Glomerular visceral epithelial cell (primary cell): ENCODE data around the gene CAPZB.

Experiments used
- DNase-seq: peaks from one replicate; pipeline ENCODE4 v3.0.0-alpha.2; 2016; ENCODE audit errors: extremely low spot score

Gene CAPZB

DNA sequence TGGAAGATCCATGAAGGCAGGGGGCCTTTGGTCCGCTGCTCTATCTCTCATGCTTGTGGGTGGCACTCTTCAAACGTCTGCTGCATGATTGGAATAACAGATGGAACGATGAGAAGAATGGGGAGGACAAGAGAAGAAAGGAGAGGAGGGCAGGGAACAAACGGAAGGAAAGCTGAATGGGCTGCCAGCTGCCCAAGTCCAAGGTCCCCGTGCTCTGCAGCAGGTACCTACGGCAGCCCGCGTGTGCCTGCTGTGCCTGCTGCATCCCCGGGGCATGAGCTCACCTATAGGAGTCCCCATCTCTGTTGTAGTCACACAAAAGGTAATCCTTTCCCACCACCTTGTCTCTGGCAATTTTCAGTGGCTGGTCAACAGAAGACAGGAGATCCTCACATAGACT is 100.1 kb downstream of the CAPZB start:
- DNase-seq = no peak

DNA sequence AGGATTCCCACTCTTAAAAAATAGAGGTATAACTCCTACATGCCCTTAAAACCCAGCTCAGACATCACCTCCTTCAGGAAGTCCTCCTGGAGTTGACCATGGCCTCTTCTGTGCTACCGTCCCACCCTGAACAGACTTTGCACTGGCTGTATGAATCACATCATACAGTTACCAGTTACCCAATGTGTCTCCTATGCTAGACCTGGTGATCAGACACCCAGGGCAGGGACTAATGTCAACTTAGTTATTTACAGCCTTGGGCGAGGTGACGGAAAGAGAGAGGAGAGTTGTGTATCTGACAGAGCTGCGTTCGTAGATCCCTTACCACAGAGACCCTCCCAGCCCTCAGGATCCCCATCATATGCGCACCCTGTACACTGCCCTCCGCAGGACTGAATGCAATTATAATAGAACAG is 100.6 kb downstream of the CAPZB start:
- DNase-seq = no peak

DNA sequence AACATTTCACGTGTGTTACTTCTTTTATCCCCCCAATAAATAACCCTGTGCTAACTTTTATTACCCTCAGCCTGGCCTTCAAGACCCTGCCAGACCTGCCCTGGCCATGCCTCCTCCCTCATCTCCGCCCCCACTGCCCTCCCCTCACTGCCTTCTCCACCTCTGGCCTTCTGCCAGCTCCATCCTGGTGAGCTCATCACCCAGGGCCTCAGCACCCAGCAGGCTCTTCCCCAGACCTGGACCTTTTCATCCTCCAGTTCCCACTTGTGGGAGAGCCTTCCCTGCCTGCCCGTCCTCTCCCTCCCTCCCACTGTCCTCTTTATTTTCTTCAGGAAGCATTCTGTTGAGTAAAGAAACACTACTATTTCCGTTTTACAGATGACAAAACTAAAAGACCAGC is 101.2 kb downstream of the CAPZB start:
- peak; percentile 62 for DNase-seq

DNA sequence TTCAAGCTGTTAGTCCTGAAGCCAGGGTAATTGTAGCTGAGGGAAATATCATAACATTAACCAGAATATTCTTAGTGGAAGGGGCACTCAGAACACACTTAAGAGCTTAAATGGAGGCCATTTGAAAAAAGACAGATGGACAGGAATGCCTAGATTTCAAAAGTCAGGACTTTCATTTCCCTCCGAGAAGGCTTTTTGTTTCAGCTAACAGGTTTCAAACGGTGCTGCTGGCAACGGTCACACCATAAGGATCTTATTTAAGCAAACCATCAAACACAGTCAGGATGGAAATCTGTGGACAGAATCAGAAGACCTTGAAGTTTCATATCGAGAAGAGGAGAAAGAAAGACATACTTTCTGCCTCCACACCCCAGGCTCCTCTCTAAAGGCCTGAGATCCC is 103.1 kb downstream of the CAPZB start:
- no peak for DNase-seq

DNA sequence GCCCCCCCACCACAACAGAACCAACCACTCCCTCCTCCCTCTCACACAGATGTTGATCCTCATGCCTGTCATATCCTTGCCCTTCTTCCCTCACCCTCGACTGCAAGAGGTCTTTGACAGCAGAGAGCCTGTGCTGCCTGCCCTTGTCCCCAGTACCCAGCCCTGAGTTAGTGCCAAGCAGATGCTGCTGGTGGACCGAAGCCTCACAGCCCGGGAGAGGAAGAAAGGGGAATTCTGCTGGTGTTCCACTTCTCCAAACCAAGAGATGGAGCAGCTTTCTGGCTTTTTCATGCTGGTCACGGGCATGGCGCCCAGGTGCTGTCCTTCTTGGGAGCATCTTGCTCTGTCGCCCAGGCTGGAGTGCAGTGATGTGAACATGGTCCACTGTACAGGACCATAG is 104.1 kb downstream of the CAPZB start:
- no peak for DNase-seq

DNA sequence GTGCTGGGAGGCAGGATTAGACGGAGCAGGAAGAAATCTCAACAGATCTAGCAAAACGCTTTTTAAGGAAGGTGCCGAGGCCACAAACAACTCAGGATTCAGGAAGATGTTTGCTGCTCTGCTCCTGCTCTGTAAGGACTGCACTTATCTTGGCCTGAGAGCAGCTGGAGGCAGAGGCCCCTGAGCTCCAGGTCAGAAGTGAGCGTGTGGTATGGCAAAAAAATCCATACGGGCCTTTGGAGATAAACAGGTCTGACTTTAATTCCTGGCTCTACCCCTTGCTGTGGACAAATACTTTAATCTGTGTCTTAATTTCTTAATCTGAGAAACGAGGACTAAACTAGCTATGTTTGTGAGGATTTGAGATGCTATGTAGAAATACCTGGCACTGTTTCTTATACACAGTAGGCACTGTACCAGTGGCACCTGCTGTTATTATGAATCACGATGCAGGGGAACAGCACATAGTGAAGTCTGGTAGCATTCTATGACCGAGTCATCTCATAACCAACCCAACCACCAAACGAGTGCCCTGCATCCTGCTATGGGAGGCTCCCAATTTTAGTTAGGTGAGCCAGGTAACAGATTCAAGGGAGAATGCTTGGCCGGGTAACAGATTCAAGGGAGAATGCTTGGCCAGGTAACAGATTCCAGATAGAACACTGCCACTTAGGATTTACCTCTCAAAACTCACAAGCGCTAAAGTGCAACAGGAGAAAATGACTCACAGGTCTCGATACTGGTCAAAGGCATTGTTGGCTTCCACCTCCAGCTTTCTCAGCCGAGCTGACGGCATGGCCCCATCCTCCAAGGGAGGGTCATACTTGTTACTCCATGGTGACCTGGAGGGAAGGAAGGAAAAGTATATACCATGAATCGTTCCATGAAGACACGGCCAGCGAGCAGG is 107.3 kb downstream of the CAPZB start:
- DNase-seq = no peak

DNA sequence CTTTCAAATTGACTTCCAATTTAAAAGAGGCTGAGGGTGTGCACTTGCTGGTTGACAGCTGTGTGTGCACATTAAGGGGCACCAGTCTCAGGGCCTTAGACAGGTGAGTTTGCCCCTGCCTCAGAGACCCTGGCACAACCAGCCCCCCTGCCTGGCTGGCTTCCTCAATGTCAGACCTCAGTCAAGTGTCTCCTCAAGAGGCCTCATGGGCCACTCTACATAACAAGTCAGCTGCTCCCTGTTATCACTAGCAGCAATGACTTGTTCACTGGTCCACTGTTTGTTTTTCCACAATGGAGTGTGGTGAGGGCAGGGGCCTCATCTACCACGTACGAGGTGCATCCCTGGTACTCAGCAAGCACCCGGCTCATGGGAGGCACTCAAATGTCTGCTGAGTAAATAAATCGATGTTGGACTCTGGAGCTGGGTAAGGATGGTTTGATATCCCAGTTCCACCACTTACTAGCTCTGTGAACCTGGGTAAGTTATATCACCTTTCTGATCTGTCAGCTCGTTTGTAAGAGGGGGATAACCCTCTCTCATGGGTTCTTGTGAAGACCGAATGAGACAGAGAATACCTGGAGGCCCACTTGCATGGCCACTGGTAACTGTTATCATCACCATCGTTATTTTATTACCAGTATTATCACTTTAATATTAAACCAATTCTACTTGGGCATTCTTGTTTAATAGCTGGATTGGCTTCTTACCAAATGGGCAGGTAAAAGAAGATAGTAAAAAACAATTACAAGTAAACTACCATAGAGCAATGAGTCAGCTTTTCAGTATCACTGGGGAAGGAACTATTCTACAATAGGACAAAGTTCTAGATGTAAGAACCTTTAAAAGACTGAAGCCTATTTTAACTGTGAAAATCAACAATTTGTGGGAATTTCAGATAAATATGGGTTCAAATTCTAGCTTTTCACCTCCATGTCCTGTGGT is 108.6 kb downstream of the CAPZB start:
- DNase-seq = no peak

DNA sequence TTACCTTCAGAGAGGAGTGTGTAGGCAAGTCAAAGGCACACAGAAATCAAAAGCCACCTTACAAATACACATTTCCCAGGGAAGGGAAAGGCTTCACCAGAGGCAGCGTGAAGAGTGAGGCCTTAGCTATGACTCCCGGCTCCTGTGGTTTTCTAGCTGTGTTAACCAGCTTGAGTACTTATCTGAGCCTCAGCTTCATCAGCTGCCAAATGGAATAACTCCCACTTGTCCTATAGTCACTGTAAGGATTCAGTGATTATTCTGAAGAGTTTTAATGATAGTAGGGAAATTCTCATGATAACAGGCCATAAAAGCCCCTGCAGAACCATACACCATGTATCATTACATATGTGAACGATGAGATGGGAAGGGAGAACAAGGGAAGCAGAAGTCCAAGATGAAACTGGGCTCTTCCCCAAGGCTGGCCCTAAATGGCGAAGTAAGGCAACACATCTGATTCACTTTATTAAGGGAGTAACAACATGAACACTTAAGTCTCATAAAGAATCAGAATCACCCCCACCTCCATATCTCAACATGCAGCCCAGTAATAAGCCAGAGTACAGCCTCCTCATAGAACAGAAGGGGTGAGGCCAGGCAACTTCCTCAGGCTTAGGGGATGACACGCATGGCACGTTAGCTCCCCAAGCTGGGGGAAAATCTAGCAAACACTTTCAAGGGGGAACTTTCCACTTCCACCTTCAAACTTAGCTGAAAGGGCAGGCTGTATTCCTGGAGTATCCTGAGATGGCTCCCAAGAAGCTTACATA is 109.5 kb downstream of the CAPZB start:
- no peak for DNase-seq

DNA sequence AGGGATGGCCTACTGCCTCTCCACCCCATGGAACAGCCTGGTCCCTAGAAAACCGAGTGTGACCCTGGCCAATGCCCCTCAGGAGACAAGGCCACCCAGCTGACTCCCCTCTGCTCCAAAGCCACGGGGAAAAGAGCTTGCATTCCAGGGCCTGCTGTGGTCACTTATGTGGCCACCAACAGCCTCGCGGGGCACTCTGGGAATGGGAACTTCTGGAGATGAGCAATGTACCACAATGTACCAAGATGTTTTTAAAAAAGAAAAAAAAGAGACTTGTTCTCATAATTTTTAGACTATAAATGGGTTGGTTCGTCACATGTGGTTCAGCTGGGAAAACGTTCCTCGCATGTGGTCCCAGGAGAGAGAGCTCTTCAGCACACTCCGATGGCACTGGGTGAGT is 110.4 kb downstream of the CAPZB start:
- no peak for DNase-seq

DNA sequence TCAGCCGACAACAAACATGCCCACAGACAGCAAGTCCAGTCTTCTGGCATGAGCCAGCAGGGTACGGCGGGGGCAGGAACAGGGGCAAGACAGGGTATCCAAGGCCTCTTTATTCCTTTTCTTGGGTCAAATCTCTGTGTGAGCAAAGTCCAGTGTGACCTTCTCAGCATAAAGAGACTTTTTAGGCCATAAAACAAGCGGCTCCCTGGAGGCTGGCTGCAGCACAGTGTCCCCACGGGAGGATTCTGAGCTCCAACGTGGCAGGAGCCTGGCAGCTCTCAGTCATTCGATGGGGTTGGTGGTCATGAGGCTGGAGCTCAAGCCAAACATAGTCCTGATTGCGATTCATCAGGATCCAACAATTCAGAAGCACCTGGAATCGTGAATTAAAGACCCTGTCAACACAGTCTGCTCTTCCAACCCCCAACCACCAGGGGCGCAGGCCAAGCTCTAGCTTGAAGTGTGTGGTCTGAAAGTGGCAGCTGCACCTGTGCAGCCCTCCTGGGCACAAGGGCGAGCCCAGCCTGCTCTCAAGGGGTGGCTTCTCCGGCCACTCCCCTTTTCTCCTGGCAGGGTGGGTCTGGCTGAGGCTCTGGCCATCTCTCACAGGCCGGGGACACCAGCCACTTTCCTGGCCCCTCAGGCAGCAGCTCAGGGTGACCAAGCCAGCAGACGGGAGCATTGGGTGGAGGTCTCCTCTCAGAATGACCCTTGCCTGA is 111.1 kb downstream of the CAPZB start:
- no peak for DNase-seq

DNA sequence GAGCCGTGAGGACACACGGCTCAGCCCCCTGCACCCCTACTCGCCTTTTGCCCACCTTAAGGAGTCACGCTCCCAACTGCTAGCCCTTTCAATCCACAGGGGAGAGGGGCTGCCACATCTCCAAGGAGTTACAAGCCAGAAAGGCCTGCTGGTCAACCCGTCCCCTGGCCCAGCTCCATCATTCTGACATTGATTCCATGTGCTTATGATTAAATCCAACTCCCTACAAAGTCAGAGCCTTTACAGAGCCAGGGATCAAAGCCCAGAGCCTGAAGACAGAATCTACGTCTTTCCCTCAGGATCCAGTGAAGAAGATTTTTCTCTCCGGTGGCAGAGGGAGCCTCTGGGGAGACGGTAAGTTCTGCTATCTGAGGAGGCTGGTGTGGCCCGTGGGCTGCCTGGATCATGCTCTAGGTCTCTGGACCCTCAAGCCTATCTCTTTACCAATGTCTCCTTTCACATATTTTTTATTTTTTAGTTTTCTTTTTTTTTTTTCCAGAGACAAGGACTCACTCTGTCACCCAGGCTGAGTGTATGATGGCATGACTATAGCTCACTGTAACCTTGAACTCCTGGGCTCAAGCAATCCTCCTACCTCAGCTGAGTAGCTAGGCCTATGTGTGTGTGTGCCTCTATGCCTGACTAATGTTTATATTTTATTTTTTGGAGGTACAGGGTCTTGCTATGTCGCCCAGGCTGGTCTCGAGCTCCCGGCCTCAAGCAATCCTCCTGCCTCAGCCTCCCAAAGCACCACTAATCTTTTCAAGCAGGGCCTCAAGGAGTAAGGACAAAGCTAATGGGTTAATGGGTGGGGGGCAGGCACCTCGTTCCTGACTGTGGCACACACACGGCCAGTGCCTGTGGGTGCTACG is 111.9 kb downstream of the CAPZB start:
- no peak for DNase-seq

DNA sequence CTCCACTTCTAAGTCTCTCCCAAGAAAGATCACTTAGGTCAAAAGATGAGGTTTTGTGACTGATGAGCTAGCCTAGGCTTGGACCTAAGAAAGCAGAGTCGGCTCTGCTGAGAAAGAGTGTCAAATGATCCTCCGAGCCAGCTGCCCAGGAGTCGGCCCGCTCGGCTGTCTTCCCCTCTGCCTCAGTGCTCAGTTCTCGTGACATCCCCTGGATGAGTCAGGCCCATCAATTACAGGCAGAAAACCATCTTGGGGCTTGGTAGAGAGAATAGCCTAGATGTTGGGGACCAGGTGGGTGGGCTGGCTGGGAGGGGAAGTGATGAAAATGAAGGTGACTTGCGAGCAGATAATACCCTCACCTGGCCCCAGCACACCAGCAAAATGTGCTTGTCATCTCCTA is 112.7 kb downstream of the CAPZB start:
- DNase-seq = no peak

DNA sequence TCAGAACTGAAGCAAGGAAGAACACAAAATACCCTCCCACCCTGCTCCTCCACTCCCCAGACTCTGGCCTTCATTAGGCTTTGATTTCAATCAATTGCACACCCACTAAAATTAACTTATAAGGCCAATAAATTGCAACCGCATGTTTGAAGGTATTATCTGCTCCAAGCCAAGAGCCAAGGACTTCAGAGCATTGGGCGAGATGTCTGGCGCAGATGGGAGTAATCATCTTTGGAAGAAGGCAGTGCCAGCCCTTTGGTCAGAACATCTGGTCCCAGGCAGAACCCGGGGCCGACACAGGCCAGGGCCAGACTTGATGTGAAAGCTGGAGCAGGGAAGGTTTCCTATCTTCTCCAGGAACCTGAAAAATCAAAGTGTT is 113.2 kb downstream of the CAPZB start:
- no peak for DNase-seq

DNA sequence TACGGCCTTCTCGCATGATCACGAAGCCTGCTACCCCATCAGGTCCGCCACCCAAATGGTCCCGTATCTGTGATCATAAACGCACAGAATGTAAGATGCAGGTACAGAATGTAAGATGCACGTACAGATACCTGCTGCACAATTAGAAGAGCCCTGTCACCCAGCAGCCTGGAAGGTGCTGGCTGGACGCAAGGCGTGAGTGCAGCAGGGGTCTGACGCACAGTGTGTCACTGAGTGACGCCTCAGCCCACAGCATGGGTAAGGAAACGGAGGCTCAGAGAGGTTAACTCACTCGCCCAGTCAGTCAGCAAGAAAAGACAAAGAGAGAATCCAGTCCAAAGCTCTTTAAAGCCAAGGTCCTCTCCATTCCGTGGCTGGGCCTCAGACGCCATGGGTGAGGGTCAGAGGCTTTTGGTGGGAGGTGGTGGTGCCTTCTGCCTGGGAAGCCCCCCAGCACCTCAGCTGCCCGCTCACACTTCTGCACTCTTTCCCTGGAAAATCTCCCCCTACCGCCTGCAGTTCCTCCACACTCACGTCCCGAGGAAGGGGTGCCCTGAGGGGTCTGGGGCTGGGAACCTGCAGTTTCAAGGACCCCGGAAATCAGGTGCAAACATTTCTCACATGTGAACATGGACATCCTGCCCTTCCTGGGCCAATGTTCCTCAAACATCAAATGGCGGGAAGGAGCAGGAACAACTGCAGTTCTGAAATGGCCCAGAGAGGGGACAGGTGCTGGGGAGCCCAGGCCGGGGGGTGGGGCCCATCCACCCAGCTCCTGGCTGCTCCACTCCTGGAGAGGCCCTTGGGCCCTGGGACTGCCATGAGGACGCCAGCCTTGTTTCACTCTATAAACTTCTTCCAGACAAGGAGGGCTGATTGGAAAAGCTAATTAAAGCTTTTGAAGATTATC is 113.9 kb downstream of the CAPZB start:
- DNase-seq = no peak

DNA sequence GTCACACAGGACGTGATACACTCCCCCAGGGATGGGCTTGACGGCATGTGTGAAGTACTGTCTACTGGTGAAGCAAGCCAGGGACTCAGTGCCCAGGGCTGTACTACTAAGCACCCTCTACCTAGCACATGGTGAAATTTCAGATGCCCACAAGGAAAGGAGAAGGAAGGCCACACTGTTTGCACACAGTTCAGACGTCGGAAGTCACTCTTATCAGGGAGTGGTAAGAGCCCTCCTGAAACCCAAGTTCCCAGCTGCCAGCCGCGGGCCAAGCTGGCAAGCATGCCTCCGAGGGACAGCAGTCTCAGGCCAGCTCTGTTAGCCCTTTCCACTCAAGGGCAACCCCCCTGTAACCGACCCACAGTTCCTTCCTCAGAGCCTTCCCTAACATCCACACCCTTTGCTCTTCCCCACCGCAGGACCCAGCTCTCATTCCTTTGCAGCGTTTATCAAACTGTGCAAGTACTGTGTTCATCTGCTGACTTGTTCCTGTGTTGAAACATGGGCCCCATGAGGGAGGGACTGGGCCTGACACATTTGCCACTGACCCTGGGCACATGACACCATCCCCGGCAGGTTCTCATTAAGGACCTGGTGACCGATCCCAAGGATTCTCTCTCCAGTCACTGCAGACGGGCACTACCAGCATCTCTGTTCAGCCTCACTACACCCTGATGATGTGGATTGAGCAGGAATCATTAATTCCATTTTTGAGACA is 114.7 kb downstream of the CAPZB start:
- DNase-seq = no peak

DNA sequence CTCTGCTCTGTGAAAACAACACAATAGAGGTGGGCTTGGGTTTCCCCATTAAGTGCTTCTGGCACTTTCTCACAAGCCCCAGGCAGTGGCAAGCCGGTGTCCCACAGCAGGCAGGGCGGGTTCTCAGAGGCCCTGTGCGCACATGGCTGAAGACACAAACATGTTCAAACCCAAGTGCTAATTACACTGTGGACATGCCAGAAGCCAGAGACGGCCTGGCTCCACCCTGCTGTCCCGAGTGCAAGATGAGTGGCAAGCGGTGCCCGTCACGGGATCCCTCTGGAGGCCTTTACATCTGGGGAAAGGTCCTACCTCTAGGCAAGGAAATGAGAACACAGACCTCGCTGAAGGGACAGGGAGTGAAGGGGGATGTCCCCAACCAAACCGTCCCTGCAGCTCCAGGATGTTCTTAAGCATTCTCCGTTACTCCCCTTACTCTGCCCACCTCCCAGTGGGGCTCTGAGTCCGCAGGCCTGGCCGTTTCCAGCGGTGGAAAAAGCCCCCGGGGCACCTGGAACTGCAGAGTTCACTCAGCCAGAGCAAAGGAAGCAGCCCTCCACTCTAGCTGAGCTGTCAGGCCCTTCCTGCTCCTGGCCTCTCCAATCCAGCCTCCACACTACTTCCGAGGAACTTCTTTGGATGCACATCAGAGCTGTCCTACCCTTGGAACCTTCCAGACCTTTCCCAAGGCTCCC is 115.8 kb downstream of the CAPZB start:
- DNase-seq = no peak

DNA sequence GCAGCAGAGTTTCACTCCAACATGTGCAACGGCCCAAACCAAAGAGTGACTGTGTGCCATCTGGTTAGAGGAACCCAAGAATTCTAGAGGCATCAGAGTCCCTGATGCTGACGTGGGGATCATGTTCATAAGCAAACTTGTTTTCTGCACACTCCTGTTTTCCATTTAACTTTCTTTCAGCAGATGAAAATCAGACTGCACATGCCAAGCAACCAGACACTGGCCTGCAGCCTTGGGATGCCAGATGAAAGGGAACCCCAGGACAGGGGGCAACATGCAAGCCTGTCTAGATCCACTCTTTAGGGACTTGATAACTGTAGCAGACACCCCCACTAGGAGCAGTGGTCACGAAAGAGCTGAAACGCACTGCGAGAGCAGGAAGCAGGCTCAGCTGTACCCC is 116.4 kb downstream of the CAPZB start:
- no peak for DNase-seq

DNA sequence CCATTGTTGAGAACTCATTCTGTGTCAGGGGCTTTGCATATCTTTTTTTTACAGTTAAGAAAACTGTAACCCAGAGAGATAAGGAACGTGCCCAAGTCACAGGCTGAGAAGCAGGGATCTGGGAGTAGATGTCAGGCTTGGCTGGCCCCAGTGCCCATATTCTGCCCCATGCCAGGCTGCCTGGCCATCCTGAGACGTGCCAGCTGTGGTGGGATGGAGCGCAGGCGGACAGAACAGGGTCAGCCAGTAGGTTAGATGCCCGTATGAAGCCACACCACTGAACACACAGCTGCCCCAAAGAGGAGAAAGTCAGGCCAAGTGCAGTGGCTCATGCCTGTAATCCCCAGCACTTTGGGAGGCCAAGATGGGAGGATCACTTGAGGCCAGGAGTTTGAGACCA is 117.3 kb downstream of the CAPZB start:
- no peak for DNase-seq
